K562 (cell line): ENCODE results near the gene IL17RC. TPM values are rescaled to one million over a fixed set of nuclear protein-coding genes. Genes with fewer than 3 reads are reported as not detected.

Experiments used
- C11orf30 ChIP-seq: fragments of 450-650 bp; IDR thresholded peaks from 2 replicates; pipeline ENCODE4 v1.6.1; 2016; ENCODE audit warnings: low read depth, mild to moderate bottlenecking
- CREM ChIP-seq: IDR thresholded peaks from 2 replicates; pipeline ENCODE4 v1.6.1; 2014; ENCODE audit warnings: antibody characterized with exemption, low read depth
- ILF3 ChIP-seq: fragments of 450-650 bp; IDR thresholded peaks from 2 replicates; pipeline ENCODE4 v1.6.1; 2018; ENCODE audit warnings: antibody characterized with exemption, mild to moderate bottlenecking, moderate library complexity, borderline replicate concordance
- KAT2B ChIP-seq: IDR thresholded peaks from one replicate; pipeline ENCODE4 v1.6.1; 2012; ENCODE audit warnings: low read depth, mild to moderate bottlenecking, control low read depth, inconsistent platforms, low read length, moderate library complexity
- KDM4B ChIP-seq, 2 experiments: fragments of 450-650 bp in 1 of 2; sonication (generic) in 1 of 2; IDR thresholded peaks; 2 replicates each; pipeline ENCODE4 v1.6.1; 2016 to 2017; ENCODE audit warnings: borderline replicate concordance in 2 of 2, antibody characterized with exemption in 1 of 2, low read depth in 1 of 2, mild to moderate bottlenecking in 1 of 2
- KLF6 ChIP-seq: fragments of 250-450 bp; sonication (Bioruptor Pico); IDR thresholded peaks from 2 replicates; pipeline ENCODE4 v1.4.0; 2020; ENCODE audit warnings: mild to moderate bottlenecking, moderate library complexity, borderline replicate concordance
- PKNOX1 ChIP-seq: fragments of 450-650 bp; IDR thresholded peaks from 2 replicates; pipeline ENCODE4 v1.6.1; 2016
- SMAD2 ChIP-seq: fragments of 150-350 bp; IDR thresholded peaks from 2 replicates; pipeline ENCODE4 v1.6.1; 2014; ENCODE audit warnings: low read depth, mild to moderate bottlenecking, low read length
- SMARCB1 ChIP-seq: IDR thresholded peaks from 2 replicates; pipeline ENCODE4 v1.6.1; 2011; ENCODE audit warnings: improper control_type of control experiment, low read depth; ENCODE audit not compliant: insufficient read length
- TAF1 ChIP-seq: IDR thresholded peaks from 2 replicates; pipeline ENCODE4 v1.6.1; 2011; ENCODE audit warnings: mild to moderate bottlenecking, low read length, moderate library complexity; ENCODE audit not compliant: insufficient read depth, control insufficient read depth, severe bottlenecking; ENCODE audit errors: extremely low read depth
- TOE1 ChIP-seq, 2 experiments: fragments of 450-650 bp in 1 of 2; sonication (generic) in 1 of 2; formaldehyde crosslinking in 1 of 2; IDR thresholded peaks; 2 replicates each; pipeline versions ENCODE4 v1.7.1 to v1.8.0; 2016 to 2022; ENCODE audit warnings: borderline replicate concordance in 2 of 2, mild to moderate bottlenecking in 2 of 2, antibody characterized with exemption in 1 of 2, inconsistent platforms in 1 of 2, low read depth in 1 of 2, missing genetic modification reagents in 1 of 2, moderate library complexity in 1 of 2
- ZNF232 ChIP-seq: sonication (generic); formaldehyde crosslinking; IDR thresholded peaks from 2 replicates; pipeline ENCODE4 v1.8.0; 2022; ENCODE audit warnings: mild to moderate bottlenecking, missing genetic modification reagents
- polyA plus RNA-seq, 8 experiments: library from polyadenylated mRNA; depleted of rRNA in 4 of 8; stranded (reverse) in 5 of 8; unstranded in 3 of 8; fragments of >200 nt; fragmentation: Nextera tagmentation in 2 of 8; fragmentation: Illumina TruSeq in 1 of 8; extraction: Ambion mirVana in 2 of 8; extraction: Trizol in 1 of 8; gene quantifications; 2 replicates each; pipeline versions ENCODE4 v1.2.1 to v1.2.3, GENCODE V29; 2011 to 2014; ENCODE audit warnings: inconsistent platforms in 1 of 8, missing spikeins in 1 of 8
- total RNA-seq, 7 experiments: library from RNA; depleted of rRNA in 6 of 7; stranded (reverse); fragments of >200 nt in 6 of 7; fragmentation: Illumina TruSeq in 2 of 7; extraction: Trizol in 2 of 7; gene quantifications; 2 replicates each; pipeline versions ENCODE4 v1.2.1 to v1.2.3, GENCODE V29; 2011 to 2021; ENCODE audit warnings: low replicate concordance in 1 of 7
- TF ChIP-seq, protein P1 (sequence below): sonication (generic); formaldehyde crosslinking; IDR thresholded peaks from 2 replicates; pipeline ENCODE4 v1.8.1; 2023; ENCODE audit warnings: mild to moderate bottlenecking, missing genetic modification reagents, moderate library complexity
- TF ChIP-seq, protein P2 (sequence below), 2 experiments: fragments of 450-650 bp in 1 of 2; IDR thresholded peaks; 2 replicates each; pipeline ENCODE4 v1.6.1; 2011 to 2017; ENCODE audit warnings: low read depth in 2 of 2, antibody characterized with exemption in 1 of 2, borderline replicate concordance in 1 of 2, low read length in 1 of 2, mild to moderate bottlenecking in 1 of 2, mixed read lengths in 1 of 2; ENCODE audit not compliant: control insufficient read depth in 1 of 2
- TF ChIP-seq, protein P3 (sequence below): fragments of 250-450 bp; sonication (Bioruptor Pico); IDR thresholded peaks from 2 replicates; pipeline ENCODE4 v1.8.0; 2021; ENCODE audit warnings: moderate library complexity, mild to moderate bottlenecking, inconsistent platforms

IL17RC gene
- total and polyA plus RNA-seq, 9 of the 15 experiments (the other 6 are each of a cell fraction or from before 2014, with no cell fraction given): 0.15 to 11.4 (median 7.1) TPM; not detected in 1

GRCh38 chr3:9932843-9933560 is 16.1 kb downstream of the IL17RC start (continued):
- peak; percentile 12; the same call in 1 of the 2 replicates for TF ChIP-seq TOE1 (IDR thresholded peaks at IDR 0.05; ENCODE audit: borderline replicate concordance)
- TF ChIP-seq TOE1 (CRISPR knock-in tag; IDR thresholded peaks at IDR 0.05; ENCODE audit: borderline replicate concordance, low read depth): no peak
- TF ChIP-seq SMARCB1: no peak
- TF ChIP-seq, protein P1, sequence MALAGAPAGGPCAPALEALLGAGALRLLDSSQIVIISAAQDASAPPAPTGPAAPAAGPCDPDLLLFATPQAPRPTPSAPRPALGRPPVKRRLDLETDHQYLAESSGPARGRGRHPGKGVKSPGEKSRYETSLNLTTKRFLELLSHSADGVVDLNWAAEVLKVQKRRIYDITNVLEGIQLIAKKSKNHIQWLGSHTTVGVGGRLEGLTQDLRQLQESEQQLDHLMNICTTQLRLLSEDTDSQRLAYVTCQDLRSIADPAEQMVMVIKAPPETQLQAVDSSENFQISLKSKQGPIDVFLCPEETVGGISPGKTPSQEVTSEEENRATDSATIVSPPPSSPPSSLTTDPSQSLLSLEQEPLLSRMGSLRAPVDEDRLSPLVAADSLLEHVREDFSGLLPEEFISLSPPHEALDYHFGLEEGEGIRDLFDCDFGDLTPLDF: peak; percentile 81
- TF ChIP-seq ILF3: no peak
- TF ChIP-seq CREM: peak; percentile 88
- TF ChIP-seq KAT2B: peak; percentile 38
- 0 out of 4 replicates have a peak, but pooled peaks of 1 of the 2 experiments have one; percentile 23 for TF ChIP-seq KDM4B (IDR thresholded peaks at IDR 0.05; ENCODE audit: borderline replicate concordance in 2 of 2, low read depth in 1 of 2)
- TF ChIP-seq, protein P2, sequence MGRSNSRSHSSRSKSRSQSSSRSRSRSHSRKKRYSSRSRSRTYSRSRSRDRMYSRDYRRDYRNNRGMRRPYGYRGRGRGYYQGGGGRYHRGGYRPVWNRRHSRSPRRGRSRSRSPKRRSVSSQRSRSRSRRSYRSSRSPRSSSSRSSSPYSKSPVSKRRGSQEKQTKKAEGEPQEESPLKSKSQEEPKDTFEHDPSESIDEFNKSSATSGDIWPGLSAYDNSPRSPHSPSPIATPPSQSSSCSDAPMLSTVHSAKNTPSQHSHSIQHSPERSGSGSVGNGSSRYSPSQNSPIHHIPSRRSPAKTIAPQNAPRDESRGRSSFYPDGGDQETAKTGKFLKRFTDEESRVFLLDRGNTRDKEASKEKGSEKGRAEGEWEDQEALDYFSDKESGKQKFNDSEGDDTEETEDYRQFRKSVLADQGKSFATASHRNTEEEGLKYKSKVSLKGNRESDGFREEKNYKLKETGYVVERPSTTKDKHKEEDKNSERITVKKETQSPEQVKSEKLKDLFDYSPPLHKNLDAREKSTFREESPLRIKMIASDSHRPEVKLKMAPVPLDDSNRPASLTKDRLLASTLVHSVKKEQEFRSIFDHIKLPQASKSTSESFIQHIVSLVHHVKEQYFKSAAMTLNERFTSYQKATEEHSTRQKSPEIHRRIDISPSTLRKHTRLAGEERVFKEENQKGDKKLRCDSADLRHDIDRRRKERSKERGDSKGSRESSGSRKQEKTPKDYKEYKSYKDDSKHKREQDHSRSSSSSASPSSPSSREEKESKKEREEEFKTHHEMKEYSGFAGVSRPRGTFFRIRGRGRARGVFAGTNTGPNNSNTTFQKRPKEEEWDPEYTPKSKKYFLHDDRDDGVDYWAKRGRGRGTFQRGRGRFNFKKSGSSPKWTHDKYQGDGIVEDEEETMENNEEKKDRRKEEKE (IDR thresholded peaks at IDR 0.05; ENCODE audit: borderline replicate concordance in 1 of 2, control insufficient read depth in 1 of 2, low read depth in 2 of 2, low read length in 1 of 2): no peak
- peak; percentile 78 for TF ChIP-seq ZNF232 (CRISPR knock-in tag)
- no peak for TF ChIP-seq SMAD2
- TF ChIP-seq KLF6 (CRISPR knock-in tag): no peak
- TF ChIP-seq C11orf30: peak; percentile 50; the same call in 1 of the 2 replicates
- TF ChIP-seq PKNOX1: no peak
- TF ChIP-seq, protein P3, sequence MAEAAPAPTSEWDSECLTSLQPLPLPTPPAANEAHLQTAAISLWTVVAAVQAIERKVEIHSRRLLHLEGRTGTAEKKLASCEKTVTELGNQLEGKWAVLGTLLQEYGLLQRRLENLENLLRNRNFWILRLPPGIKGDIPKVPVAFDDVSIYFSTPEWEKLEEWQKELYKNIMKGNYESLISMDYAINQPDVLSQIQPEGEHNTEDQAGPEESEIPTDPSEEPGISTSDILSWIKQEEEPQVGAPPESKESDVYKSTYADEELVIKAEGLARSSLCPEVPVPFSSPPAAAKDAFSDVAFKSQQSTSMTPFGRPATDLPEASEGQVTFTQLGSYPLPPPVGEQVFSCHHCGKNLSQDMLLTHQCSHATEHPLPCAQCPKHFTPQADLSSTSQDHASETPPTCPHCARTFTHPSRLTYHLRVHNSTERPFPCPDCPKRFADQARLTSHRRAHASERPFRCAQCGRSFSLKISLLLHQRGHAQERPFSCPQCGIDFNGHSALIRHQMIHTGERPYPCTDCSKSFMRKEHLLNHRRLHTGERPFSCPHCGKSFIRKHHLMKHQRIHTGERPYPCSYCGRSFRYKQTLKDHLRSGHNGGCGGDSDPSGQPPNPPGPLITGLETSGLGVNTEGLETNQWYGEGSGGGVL: no peak
- peak; percentile 36 for TF ChIP-seq TAF1
